Measurements from ENCODE around the gene DSCAML1.

DSCAML1 gene

DNA sequence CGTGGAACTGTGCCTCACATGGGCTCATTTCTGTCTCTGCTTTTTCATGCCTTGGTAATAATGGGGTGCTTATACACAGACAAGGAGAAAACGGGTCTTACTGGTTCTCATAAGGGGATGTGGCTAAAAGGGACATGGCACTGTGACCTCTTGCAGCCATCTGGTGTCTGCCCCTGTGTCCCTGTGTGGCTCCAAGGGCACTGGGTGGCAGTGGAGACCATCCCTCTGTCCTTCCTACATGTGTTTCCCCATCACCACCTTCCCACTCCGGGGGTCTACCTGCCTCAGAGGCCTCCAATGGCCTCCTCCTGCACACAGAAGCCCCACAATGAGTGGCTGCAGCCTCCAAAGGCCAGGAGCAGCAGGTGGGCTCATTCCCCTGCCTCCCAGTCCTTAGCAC, 248.1 kb downstream of the DSCAML1 start:
- DNase-seq (ENCODE audit: low read depth): no peak

DNA sequence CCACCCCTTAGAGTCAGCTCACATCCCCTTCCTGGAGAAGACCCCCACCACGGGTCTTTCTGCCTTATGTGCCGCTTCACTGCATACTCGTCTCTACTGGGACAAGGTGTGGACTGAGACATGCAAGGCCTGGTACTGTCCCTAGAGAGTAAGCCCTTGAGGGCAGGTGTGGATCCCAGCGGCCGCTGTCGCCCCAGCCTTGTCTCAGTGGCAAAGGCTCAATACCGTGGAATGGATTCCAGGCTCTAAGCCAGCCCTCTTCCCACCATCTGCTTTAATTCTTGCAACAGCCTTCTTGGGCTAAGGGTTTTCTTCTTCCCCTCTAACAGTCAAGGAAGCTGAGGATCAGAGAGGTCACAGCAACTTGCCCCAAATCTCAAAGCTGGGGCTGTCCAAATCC, 249.1 kb downstream of the DSCAML1 start:
- DNase-seq (ENCODE audit: low read depth): no peak

DNA sequence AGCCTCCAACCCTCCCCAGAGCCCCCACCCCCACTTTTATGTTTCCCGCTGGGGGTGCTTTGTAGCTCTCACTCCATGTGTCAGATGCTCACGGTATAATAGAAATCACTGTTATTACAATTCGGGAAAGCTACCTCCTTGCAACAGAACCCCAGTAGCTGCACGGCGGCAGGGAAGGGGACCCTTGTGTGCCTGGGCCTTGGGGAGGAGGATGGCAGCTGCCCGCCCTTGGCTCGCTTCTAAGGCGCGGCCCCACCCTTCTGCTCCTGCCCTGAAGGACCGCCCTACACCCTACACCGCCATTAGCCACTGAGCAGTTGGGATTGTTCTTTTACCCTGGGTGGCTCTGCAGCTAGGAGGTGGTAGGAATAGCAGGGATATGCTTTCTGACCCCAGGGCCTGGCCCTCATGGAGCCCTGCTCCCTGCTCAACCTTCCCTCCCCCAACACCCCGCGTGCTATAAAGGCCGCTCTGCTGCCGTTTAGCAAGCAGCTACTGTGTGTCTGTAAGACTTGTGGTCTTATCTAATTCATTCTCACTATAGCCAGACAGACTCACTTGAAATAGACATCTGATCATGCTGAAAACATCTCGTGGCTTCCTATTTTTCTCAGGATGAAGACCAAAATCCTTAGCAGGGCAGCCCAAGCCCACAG, 249.7 kb downstream of the DSCAML1 start:
- DNase-seq (ENCODE audit: low read depth): no peak

DNA sequence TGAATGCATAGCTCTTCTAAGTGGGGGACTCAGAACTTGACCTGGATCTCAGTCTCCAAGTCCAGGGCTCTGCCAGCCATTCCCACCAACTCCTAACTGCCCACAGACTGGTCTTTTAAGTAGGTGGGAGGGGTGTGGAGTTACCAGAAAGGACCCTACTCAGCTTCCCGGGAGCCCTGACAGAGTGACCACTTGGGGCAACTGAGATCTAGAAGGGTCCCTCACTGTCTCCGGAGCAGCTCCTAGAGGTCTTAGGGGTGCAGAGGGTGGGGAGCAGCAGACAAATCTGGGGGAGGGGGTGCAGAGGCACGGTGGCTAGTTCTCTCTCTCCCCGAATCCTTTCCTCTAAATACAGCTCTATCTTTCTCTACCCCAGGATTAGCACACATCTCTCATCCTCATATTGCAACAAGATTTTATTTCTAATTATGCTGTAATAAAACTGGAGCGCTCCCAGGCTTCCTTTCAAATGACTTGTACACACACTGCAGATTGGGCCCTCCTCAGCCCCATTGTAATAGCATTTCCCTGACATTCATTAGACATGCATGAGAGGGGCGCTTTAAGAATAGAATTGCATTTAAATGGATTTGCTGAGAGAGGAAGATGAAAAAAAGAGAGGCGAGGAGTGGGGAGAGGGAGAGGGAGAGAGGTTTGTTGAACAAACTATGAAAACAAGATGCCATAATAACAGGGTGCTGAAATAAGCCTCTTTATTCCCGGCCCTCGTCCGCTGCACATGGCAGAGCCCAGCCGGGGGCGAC, 250.4 kb downstream of the DSCAML1 start:
- DNase-seq (ENCODE audit: low read depth): no peak

DNA sequence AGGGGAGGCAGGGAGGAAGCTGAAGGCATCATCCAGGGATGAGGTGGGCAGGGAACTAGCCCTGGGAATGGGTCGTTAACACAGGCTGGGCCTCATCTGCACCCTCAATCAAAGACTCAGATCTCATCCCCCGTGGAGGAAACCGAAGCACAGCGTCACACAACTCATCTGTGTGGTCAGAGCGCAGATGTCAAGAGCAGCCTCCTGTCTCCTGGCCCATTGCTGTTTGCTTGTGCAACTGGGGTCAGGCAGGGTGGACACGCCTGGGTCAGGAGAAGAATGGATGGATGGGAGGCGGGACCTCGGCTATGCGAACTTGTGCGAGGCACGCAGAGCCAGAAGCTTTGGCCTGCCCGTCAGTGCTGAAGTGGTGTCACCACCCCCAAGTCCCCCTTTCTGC, 251.3 kb downstream of the DSCAML1 start:
- no peak for DNase-seq (ENCODE audit: low read depth)

DNA sequence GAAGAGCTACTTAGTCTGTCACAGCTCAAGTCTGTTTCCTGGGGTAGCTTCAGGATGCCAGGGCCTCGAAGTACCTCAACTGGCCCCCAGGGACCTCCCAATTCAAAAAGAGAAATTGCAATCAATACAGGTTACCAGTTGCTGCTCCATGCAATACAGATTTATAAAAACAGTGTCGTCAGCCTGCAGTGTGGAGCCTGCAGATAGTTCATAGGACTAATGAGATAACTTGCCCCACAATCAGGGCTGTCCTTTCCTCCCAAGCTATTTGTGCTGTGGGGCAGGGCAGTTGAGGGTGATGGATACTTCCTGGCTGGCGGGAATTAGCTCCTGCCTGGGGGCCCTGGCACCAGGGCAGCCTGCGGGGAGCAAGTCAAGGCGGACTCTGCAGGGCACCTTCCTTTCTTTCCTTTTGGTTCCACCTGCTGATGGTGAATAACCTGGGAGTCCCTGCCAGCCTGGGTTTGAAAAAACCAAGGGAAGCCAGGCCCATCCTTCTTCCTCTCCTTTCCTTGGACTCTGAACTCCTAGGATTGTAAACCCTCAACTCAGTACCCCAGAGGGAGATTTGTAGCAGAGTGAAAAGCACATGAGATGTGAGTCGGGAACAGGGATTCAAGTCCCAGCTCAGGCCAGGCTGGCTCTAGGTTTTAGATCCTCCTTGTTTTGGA, 252.8 kb downstream of the DSCAML1 start:
- DNase-seq (ENCODE audit: low read depth): no peak

DNA sequence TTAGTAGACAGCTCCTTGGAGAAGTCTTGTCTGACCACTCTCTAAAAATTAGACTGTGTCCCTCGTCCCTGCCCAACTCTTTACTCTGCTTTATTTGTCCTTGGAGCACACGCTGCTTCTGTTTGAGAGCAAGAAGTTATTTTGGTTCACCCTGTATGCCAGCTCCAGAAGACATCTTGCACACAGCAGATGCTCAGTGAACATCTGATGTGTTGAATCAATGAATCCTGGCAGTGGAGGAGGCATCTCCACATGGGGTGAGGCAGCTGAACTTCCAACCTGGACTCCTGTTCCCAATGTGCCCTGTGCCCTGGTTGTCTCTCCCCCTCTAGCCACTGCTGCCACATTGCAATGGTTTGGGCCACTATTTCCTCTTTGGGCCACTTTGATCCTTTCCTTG, 255.8 kb downstream of the DSCAML1 start:
- no peak for DNase-seq (ENCODE audit: low read depth)

DNA sequence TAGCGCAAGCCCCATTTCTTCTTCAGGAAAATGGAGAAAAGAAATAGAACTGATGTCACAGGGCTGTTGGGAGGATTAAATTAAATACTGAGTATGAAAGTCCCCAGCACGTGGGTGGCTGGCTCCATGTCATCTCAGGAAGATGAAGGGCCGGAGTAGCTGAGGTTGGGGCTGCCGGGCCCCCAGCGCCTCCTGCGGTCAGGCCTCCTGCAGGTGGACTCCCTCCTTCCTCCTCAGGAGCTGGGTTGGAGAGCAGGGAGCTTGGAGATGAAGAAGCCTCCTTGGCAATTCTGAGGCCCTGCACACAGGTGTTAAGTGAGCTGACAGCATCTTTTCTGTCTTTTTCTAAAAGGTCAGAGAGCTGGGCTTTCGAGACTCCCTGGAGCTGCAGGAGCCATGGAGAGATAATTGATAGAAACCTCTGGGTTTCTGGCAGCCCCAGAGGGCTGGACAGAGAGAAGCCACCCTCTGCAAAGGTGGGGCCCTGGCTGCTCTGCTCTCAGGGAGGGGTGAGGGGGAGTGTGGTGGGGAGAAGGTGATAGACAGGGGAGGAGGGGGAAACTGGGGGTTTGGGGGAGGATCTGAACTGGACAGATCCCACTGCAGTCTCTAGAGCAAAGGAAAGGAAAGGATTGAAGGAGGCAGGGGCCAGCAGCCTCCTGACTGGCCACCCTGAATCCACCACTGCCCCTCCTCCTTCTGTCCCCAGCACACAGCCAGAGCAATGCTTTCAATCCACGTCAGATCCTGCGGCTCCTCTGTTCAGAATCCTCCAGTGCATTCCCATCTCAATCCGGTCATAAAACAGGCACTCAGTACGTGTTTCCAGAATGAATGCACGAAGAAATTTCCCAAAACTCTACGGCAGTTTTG, 258.5 kb downstream of the DSCAML1 start:
- DNase-seq (ENCODE audit: low read depth): no peak

DNA sequence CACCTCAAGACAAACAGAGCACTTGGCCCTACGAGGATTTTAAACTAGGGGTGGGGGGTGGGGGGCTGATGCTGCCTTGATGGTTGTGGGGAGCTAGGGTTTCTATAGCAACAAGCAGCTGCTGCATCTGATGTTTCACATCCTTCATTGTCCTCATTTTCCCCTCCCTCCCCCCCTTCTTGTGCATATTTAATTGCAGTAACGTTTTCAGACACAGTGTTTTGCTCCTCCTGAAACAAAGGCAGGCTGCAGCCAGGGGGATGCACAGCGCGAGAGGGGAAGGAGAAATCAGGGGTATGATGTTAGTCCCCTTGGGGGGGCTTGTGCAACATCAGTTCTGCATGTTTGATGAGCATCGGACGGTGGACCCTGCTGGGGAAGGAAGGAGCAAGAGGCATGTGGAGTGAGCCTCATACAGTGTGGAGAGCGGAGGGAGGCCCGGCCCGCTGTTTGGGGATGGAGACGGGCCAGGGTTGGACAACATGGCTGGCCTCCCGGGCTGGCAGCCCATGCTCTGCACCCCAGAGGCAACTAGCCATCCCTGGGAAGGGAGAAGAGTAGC, 261.1 kb downstream of the DSCAML1 start:
- DNase-seq (ENCODE audit: low read depth): no peak

DNA sequence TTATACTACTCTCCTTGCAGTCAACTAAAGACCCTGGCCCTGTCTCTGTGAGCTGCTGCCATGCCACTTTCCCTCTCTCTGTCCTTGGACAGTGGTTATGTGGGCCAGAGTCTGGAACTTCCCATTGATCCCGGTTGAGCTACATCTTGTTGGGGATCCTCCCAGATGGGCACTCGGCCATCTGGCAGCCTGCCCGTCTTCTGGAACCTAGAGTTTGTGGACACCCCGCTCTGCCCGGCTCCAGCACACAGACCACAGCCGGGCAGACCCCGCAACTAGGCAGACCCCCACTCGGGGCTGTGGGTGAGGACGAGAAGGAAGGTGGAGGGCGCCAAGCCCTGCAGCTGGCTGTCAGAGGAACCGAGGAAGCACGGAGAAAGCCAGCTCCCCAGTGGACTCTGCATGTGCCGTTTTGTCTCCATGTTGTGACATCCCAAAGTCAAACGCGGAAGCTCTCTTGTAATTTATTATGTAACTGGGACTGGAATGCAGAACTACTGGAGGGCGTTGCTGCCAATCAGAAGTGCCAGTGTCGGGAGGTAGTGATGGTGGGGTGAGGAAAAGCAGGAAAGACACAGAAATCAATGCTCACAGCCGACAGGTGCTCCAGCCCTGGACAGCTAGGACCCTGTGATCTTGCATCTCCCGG, 261.7 kb downstream of the DSCAML1 start:
- DNase-seq (ENCODE audit: low read depth): no peak

DNA sequence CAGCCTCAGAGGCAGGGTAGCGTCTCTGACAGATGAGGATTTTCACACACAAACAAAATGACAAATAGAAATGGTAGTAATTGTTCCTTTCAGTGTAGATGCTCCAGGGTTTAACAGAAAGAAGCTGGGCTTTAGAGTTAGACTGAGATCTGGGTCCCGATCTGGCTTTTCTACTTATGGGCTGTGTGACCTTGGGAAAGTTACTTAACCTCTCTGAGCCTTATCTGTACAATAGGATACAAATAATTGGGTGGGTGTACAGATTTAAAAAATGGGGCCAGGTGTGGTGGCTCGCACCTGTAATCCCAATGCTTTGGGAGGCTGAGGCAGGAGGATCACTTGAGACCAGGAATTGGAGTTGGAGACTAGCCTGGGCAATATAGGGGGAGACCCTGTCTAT, 264.4 kb downstream of the DSCAML1 start:
- DNase-seq (ENCODE audit: low read depth): no peak

DNA sequence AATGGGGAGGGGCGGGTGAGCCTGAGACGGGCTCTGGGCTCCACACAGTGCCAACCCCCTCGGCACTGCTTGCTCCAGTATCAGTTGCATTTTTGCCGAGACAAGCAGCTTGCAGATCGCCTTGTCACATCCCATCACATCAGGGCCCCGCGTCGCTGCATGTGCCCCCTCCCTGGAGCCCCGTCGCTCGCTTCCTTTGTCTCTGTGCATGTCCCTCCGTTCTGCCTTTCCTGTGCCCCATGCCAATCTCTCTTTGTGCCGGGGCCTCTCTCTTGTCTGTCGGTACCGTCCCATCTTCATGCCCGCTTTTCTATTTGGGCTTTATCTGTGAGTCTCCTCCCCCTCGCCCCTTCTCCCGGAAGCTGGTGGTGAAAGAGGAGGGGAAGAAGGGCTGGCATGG, 267.2 kb downstream of the DSCAML1 start:
- DNase-seq (ENCODE audit: low read depth): no peak

DNA sequence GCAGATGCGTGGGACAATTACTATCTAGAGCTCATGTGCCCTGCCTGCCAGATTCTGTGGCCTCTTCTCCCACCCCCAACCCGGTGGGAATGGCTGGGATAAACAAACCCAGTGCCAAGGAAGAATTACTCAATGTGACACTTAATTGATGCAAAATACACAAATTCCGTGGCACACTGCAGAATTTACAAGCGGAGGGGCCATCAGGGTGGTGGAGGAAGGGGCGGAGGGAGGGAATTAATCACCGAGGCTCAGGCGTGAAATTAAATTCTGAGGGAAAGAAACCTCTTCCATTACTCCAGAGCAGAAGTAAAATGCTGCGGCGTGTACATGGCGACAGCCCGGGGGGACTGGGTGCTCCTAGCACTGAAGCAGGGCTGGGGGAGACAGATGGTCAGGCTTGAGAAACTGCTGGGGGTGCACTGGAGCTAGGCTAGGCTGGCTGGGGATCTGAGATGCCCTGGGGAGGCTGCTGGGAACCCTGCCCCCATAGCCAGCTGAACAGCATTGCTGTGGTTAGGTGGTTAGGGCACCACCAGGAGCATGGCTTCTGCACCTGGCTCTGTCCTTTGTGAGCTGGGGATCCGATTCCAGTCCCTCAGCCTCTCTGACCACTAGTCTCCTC, 268.8 kb downstream of the DSCAML1 start:
- DNase-seq (ENCODE audit: low read depth): no peak

DNA sequence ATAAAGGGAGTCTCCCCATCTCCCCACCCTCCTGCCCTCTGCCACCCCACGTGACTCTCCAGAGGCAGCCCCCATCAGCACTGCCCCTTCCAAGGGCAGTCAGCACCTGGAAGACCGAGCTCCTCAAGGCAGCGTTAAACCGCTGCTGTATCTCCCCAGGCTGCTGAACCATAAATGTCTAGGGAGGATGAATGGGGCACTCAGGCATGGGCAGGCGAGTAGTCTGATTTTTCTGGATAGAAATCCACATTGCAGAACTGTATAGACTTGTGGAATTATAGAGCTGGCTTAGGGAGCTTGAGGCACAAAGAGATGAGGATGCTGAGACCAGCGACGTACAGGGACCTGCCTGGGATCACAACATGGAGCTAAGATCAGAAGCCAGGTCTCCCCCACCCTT, 269.7 kb downstream of the DSCAML1 start:
- DNase-seq (ENCODE audit: low read depth): no peak

DNA sequence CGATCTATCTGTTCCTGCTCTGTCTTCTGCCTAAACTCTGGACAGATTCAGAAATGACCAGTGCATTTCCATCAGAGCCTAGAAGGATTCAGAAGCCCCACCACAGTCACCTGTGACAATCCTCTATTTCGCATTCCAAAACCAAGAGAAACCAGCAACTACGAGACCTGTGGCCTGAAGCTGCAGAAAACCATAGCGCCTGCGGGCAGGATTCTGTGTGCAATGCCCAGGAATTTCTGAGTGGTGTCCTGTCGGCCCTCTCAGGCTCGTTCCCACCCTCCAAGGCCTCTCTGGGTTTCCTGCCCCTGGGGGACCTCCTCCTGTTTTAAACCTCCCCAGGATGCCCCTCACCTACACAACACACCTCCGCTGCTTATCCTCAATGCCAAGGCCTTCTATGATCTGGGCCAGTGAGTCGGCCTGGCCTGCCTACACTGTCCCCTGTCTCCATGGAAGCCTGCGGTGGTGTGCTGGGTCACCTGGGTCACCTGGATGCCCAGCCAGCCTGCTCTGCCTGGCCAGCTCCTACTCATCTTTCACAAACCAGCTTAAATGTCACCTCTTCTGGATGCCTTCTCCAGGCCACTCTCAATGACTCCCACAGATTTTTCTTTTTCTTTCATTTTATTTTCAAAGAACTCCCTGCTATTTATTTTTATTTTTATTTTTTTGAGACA, 271.0 kb downstream of the DSCAML1 start:
- DNase-seq (ENCODE audit: low read depth): no peak

DNA sequence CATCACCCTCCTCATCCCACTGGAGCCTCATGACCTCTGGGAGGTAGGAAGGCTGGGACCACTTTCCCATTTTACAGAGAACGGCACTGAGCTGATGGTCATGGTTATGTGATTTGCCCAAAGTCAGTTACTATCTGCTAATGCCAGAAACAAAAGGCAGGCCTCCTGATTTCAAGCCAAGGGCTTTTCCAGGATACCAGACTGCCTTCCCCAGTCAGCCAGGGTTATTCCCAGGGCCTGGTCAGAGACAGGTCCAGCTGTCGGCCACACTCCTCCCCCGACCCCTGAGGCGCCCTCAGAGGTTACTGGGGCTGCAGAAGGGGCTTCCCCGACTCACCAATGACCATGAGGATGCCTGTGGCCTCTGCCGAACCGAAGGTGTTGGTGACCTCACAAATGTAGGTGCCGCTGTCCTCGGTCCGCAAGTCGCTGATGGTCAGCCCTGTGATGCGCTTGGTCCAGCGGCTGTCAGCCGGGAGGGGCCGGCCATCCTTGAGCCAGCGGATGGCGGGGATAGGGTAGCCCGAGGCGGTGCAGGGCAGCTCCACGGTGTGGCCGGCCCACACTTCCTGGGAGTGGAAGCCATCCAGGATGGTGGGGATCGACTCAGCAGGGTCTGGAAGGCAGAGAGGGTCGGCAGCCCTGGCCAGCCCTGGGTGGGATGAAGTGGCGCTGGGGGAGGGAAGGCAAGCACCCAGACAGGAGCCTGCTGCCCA, 272.4 kb downstream of the DSCAML1 start:
- no peak for DNase-seq (ENCODE audit: low read depth)

DNA sequence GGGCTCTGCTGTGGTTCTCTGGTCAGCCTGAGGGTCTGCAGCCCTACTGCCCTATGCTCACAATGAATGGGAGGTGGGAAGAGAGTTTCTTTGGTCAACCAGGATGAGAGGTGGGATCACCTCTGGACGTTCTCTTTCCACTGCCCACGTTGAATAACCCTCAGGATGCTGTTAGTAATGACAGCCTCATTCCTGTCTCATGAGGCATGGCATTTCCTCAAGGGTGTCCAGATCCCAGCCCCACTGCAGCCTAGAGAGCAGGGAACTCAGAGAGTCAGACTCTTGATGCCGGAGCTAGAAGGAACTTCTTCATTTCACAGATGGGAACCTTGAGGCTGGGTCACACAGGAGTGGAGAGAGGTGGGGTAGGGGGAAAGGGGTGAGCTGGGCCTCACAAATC, 273.3 kb downstream of the DSCAML1 start:
- peak; percentile 14 for DNase-seq (ENCODE audit: low read depth)

DNA sequence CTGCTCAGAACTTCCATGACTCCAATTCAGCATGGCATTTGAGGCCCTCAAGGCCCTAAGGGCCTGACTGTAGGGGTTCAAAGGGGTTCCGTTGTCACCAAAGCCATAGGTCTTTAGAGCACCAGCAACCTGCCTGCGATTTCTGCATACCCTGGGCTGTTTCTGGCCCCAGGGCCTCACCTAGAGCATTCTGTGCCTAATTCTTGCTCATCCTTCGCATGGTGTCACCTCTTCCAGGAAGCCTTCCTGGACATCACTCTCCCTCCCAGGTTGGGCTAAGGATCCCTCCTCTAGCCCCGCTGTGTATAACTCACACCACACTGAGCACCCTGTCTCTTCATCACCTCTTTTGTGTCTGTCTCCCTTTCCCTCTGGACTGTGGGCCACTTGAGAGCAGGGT, 275.0 kb downstream of the DSCAML1 start:
- DNase-seq (ENCODE audit: low read depth): no peak

DNA sequence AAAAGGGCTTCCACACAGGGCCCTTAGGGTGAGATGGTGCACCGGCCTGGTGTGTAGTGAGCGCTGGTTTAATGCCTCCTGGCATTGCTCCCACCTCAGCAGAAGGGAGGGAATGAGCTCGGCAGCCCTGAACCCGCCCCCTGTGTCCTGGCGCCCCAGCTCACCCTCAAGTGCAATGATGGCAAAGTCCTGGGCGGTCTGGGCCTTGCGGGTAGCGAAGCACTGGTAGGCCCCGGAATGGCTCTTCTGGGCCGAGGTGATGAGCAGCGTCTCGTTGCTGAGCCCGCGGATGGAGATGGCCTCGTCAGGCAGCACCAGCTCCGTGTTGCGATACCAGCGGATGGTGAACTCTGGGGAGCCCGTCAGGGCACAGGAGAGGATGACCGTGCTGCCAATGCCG, 276.1 kb downstream of the DSCAML1 start:
- DNase-seq (ENCODE audit: low read depth): no peak

DNA sequence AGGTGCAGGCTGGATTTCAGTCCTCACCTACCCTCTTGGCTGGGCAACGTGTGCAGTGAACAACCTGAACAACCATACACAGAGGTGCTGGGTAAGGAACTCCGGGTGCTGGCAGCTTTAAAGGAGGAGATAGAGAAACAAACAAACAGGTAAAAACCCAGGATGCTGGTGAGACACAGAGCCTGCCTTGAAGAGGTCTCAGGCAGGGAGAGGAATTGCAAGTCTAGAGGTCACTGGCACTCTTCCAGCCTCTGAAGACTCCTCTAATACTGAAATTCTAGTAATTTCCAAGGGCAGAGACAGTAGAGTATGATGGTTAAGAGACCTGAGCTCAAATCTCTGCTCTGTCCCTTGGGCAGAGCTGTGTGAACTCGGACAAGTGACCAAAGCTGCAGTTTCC, 276.8 kb downstream of the DSCAML1 start:
- DNase-seq (ENCODE audit: low read depth): no peak

Measured in GM04504 (cell line).